Mucosa of descending colon (tissue), 3 donors: ENCODE data around the gene RBFOX2. TPM values are rescaled to one million over a fixed set of nuclear protein-coding genes. Genes with fewer than 3 reads are reported as not detected.
"Not testable (repeated sequence)": the region's sequence is repeated elsewhere in the genome, so short reads cannot be mapped to it uniquely, and the experiment has no call there.

Source experiments
- ATAC-seq: fragments of 200-7000 bp; cut with Tn5 transposase; one replicate; pipeline ENCODE4 v1.9.1; 2020; ENCODE audit warnings: mild to moderate bottlenecking, moderate library complexity
- DNase-seq, 3 donors: peaks; one replicate each; pipeline ENCODE4 v3.0.0-alpha.2; 2020
- H3K36me3 ChIP-seq: fragments of 200-600 bp; one replicate; pipeline ENCODE4 v1.8.0; 2021; ENCODE audit warnings: low read depth, mild to moderate bottlenecking
- H3K4me1 ChIP-seq: fragments of 200-600 bp; one replicate; pipeline ENCODE4 v1.8.0; 2021; ENCODE audit warnings: low read depth, mild to moderate bottlenecking
- H3K4me3 ChIP-seq: fragments of 200-600 bp; one replicate; pipeline ENCODE4 v1.8.0; 2021; ENCODE audit warnings: mild to moderate bottlenecking
- H3K9me3 ChIP-seq: fragments of 200-600 bp; one replicate; pipeline ENCODE4 v1.8.0; 2021; ENCODE audit warnings: mild to moderate bottlenecking
- CTCF ChIP-seq: fragments of 200-600 bp; IDR thresholded peaks from one replicate; pipeline ENCODE4 v1.8.0; 2022; ENCODE audit warnings: antibody characterized with exemption, mild to moderate bottlenecking
- intact Hi-C, 2 donors: fragments of 100-400 bp; cut with DNase I in 1 of 2; cut with micrococcal nuclease in 1 of 2; formaldehyde crosslinking; loops; one replicate each; pipeline versions ENCODE4 v1.11.0 to v1.11.1; 2022; cut with DNase I, micrococcal nuclease
- total RNA-seq, 3 donors: library from RNA; stranded (reverse); fragmentation: NEBNext Ultra II Directional in 2 of 3; extraction: Animal tissue kit (Norgen Biotek cat#: 25700) in 2 of 3; gene quantifications; one replicate each; pipeline versions ENCODE4 v1.2.1 to v1.2.4, GENCODE V29; 2021 to 2023
- donor health status: DM: no; HTN: no; CAD: no; lungs with moderate emphysema.
- donor health status: DM: no; HTN: no; CAD: no.
- donor health status: DM: no; HTN: yes; CAD: no.

RBFOX2 gene
- total RNA-seq, 3 donors from 2014 or later: 46.0 to 141 (median 46.2) TPM

GRCh38 chr22:36064358-36064757 lies 35.7 kb upstream of the RBFOX2 start:
- intact Hi-C loops: loop anchor here in 1 of 2 donors (10.0 kb wide), 1 partner anchor 130 kb away; no protein-coding TSS in a partner anchor
- no peaks in the 10 kb centered on the region for H3K36me3 ChIP-seq

GRCh38 chr22:36056980-36057379 lies 28.4 kb upstream of the RBFOX2 start:
- H3K4me1 ChIP-seq: no peaks in the 10 kb centered on the region
- H3K36me3 ChIP-seq: no peaks in the 10 kb centered on the region
- DNase-seq: no peak
- no peak for ATAC-seq
- H3K4me3 ChIP-seq: no peak overlapping the region
- no peaks in the 10 kb centered on the region for H3K9me3 ChIP-seq
- TF ChIP-seq CTCF: no peak
- intact Hi-C loops: no loop called here

More at GRCh38 chr22:36064358-36064757, 35.7 kb upstream of the RBFOX2 start:
- ATAC-seq (no peak), DNase-seq (no peak)
- peaks cover 14% of the 10 kb centered on the region for H3K4me1 ChIP-seq
- no peak for TF ChIP-seq CTCF
- no peaks in the 10 kb centered on the region for H3K9me3 ChIP-seq
- no peak overlapping the region for H3K4me3 ChIP-seq

- no peak for DNase-seq
- intact Hi-C loops: no loop called here
- no peak for ATAC-seq
Observed at GRCh38 chr22:36055376-36056295, 27.0 kb upstream of the RBFOX2 start.

GRCh38 chr22:36054446-36054845 lies 25.8 kb upstream of the RBFOX2 start:
- H3K4me1 ChIP-seq, DNase-seq, H3K4me3 ChIP-seq, ATAC-seq, intact Hi-C loops, H3K9me3 ChIP-seq, H3K36me3 ChIP-seq: not testable (repeated sequence)

More at GRCh38 chr22:36055376-36056295, 27.0 kb upstream of the RBFOX2 start:
- H3K36me3 ChIP-seq: no peaks in the 10 kb centered on the region
- H3K4me3 ChIP-seq: no peak overlapping the region
- H3K4me1 ChIP-seq: no peaks in the 10 kb centered on the region
- no peak for TF ChIP-seq CTCF
- no peaks in the 10 kb centered on the region for H3K9me3 ChIP-seq

- DNase-seq (no peak), ATAC-seq (no peak)
- Histone ChIP-seq H3K36me3 (no peaks in the 10 kb centered on the region), H3K9me3 (no peaks in the 10 kb centered on the region), H3K4me1 (no peaks in the 10 kb centered on the region), H3K4me3 (no peak overlapping the region)
- TF ChIP-seq CTCF: no peak
- intact Hi-C loops: no loop called here
Observed at GRCh38 chr22:36053242-36054147, 24.9 kb upstream of the RBFOX2 start.
